Measurements from ENCODE around the gene E2F4. TPM values are rescaled to one million over a fixed set of nuclear protein-coding genes. Genes with fewer than 3 reads are reported as not detected.

E2F4 gene
- total and polyA plus RNA-seq, 2 of the 13 experiments (the other 11 are each of a cell fraction or from before 2014, with no cell fraction given): 84.8 to 91.2 TPM

- TF ChIP-seq ZBTB46 (CRISPR knock-in tag; IDR thresholded peaks at IDR 0.05; ENCODE audit: borderline replicate concordance): no peak
- TF ChIP-seq REXO4 (CRISPR knock-in tag; IDR thresholded peaks at IDR 0.05; ENCODE audit: borderline replicate concordance): peak; percentile 74; the same call in 1 of the 2 replicates
- 0 out of 2 replicates have a peak, but pooled peaks have one; percentile 22 for TF ChIP-seq AHDC1 (CRISPR knock-in tag; IDR thresholded peaks at IDR 0.05; ENCODE audit: borderline replicate concordance)
- peak; percentile 81 for TF ChIP-seq ZNF609 (CRISPR knock-in tag; IDR thresholded peaks at IDR 0.05; ENCODE audit: borderline replicate concordance)
- peak; percentile 86; the same call in 1 of the 2 replicates for TF ChIP-seq ZBTB10 (CRISPR knock-in tag; IDR thresholded peaks at IDR 0.05; ENCODE audit: borderline replicate concordance)
- TF ChIP-seq PHB2 (IDR thresholded peaks at IDR 0.05; ENCODE audit: partially characterized antibody): no peak
- TF ChIP-seq ZNF264 (CRISPR knock-in tag; IDR thresholded peaks at IDR 0.05): peak; percentile 89
- no peak for TF ChIP-seq FLYWCH1 (CRISPR knock-in tag; IDR thresholded peaks at IDR 0.05)
- TF ChIP-seq TRIM22 (IDR thresholded peaks at IDR 0.05): no peak
- TF ChIP-seq CHCHD3 (CRISPR knock-in tag; IDR thresholded peaks at IDR 0.05): 0 out of 2 replicates have a peak, but pooled peaks have one; percentile 21
- TF ChIP-seq ZNF343 (CRISPR knock-in tag; IDR thresholded peaks at IDR 0.05): no peak
These were observed 27.3 kb upstream of the E2F4 start, which contains the start of gene HSF4 (continued) for GRCh38 chr16:67164599-67165061.
